Lung microvascular endothelial cell (primary cell): ENCODE measurements around the gene LRRN3. TPM values are rescaled to one million over a fixed set of nuclear protein-coding genes. Genes with fewer than 3 reads are reported as not detected.
A peak's percentile ranks its signal among the peaks of the same experiment; 100 is the strongest.

Source experiments
- DNase-seq, 2 donors: peaks; one replicate each; pipeline versions ENCODE4 v3.0.0 to v3.0.0-alpha.2; 2010; ENCODE audit warnings: low read depth in 2 of 2
- total RNA-seq: library from RNA; depleted of rRNA; stranded (reverse); fragments of >200 nt; gene quantifications from 2 replicates; pipeline ENCODE4 v1.2.1, GENCODE V29; 2014

The LRRN3 gene
- total RNA-seq, 1 donor from 2014 or later = not detected

DNA sequence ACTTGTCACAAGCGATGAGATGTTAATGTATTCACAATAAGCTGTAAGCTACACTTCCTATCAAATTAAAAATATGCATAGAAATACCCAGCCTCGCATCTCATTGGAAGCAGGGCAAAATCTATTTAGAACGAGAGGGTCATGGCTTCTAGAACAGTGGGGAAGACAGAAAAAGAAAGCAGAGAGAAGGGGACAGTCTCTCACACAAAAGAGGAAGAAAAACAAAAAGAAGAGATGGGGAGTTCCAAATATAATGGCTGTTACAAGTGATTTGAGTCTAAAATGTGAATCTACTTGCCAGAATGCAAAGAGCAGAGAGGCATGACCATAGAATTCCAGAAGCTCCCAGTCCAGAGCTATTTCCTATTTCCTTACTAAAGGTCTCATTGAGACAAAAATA is 13.8 kb downstream of the LRRN3 start:
- no peak for DNase-seq

DNA sequence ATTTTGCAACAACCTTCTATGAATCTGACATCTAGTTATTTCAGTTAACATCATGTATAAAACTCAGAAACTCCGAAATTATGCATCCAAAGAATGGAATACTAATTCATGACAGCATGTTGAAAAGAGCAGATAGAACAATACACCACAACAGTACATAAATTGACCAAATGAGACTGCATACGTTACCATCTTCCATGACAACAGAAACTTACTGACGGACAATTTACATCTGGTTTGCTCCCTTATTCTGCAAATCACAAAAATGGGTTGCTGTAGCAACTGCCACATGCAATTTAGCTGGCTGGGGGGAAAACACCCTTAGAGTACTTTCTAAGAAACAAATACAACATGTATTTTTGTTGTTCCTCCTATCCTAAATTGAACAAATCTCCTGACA is 14.3 kb downstream of the LRRN3 start:
- no peak for DNase-seq

GRCh38 chr7:111107579-111107978 is 16.7 kb downstream of the LRRN3 start:
- no peak for DNase-seq

- no peak for DNase-seq
These were observed 17.1 kb downstream of the LRRN3 start for GRCh38 chr7:111108000-111108399.

DNA sequence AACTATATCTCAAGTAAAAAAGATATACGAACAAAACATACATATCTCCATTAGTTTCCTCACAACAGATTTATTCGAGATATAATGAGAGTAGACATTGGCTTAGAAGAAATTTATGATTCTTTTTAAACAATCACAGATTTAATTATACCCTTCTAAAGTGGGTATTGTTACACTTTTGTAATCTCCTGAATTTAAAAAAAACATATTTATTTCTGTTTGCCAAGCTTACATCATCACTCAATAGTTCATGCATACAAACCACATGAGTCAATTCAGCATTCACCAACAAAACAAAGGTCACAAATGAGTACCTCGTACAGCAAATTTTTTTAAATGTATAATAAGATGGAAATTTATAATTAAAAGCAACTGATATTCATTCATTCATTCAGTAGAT is 17.6 kb downstream of the LRRN3 start:
- DNase-seq = no peak

- peak; percentile 19 to 28 for DNase-seq
These were observed 21.5 kb downstream of the LRRN3 start for GRCh38 chr7:111112439-111112838.

DNA sequence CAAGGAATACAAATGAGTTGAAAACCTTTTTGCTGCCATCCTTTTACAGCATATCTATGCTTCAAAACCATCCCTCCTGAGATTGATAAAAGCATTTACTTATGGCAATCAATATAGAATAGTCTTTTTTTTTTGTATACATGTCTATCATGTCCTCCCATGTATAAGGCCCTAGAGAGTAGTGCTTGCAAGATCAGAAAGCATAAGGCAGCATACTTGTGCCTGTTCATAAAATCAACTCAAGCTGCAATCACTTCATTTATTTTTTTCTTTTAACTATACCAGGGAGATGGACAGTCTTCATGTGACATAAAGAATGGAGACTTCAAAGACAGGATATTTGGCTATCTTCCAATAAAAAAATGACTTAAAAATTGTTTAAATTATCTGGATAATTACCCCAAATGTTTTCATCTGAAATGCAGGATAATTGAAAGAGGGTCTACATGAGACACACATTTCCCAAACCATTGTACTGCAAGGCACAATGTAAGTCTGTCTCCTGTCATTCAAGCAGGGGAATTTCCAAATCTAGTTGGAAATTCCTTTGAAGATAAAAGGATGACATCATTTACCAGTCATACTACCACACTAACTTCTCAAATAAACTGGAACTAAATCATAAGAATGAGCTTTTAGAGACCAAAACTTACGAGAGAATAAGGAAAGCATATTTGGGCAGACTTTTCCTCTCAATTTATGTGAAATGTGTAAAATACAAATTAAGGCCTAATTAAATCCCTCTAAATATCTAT is 22.5 kb downstream of the LRRN3 start:
- DNase-seq = peak; percentile 21 to 58

DNA sequence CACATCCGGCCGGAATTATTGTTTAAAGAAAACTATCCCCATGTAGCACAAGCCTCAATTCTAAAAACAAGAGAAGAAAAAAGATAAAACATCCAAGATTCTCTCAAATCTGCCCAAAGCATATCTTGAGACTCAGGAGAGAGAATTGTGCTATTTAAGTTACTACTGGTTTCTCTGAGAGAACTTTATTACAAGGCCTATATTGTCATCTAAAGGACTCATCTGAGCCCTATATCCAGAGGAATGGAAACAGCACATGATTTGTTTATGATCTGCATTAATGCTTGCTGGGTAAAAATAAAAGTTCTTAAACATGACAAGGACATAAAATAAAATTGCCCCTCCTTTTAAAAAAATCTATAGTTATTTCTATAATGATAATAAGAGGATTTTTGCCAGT is 25.0 kb downstream of the LRRN3 start:
- DNase-seq = no peak

- peak in 1 of 2 donors; percentile 14 for DNase-seq
These were observed 36.1 kb downstream of the LRRN3 start for GRCh38 chr7:111126987-111127386.

DNA sequence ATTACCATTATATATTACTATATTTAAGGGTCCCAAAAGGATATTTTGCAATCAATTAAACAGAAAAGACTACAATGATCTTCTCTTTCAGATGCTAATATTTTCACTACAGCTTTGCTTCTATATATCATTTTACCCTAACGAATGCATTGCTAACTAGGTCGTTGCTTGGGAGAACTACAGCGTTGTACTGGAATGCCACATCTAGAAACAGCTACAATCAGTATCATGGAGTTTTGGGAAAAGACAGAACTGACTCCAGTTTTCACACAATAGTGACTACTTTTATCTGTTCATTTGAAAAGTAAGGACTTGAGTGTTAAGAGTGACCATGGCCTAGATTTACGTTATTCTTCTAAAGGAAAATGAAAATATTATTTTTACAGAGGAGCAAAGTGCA is 38.5 kb downstream of the LRRN3 start:
- DNase-seq = no peak

DNA sequence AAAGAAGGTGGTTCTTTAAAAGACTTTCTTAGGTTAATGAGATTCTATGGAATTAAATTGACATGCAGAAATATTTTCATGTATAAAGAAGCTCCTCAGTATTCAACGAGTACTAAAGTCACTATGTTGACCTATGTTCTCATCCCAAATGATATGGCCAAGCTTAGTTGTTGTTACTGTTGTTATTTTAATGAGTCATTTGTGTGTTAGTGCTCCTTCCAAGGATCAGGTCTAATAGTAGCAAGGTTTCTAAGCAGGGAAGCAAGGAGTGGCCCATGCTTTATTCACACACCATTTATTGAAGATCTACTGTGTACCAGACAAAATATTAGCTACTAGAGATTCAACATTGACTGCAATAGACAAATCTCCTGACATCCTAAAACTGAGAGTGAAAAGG is 41.9 kb downstream of the LRRN3 start:
- peak in 1 of 2 donors; percentile 5 for DNase-seq

GRCh38 chr7:111137296-111138192 is 46.6 kb downstream of the LRRN3 start:
- peak in 1 of 2 donors; percentile 50 for DNase-seq

- DNase-seq = peak; percentile 70 to 75
These were observed 47.3 kb downstream of the LRRN3 start for GRCh38 chr7:111138193-111138569.

DNA sequence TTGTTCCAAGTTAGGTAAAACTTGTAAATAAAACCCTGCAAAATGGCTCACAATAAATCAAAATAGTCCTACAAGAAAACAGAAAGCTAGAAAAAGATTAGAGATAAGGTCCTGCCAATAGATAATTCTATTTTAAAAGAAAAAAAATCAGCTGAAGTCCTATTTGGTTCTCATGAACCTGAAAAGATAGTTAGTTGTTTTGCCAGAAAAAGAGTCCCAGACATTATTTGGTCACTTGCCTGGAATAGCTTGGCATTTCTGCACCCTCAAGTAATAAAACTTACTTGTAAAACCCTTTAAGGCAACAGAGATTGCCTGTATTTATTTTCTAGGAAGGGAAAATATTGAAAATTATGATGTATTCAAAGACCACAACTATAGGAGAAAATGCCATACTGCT is 47.7 kb downstream of the LRRN3 start:
- DNase-seq = no peak

GRCh38 chr7:111140091-111140865 is 49.4 kb downstream of the LRRN3 start:
- DNase-seq = no peak

DNA sequence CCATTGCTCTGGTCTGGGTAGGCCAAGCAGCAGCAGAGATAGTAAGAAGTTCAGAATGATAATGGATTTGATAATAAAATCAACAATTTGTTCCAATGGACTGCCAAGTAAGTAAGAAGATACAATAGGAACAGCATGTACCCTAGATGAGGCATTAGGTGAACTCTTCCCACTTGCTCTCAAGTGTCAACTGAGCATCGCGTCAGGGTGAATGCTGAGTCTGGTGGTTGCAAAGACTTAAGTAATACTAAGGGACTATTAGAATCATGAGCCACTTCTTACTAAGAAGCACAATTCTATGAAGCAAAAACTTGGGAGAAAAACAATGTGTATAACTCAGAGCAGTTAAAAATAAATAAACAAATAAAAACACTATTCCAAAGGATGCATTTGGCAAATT is 54.5 kb downstream of the LRRN3 start:
- DNase-seq = no peak

GRCh38 chr7:111146136-111146535 is 55.2 kb downstream of the LRRN3 start:
- DNase-seq = no peak

DNA sequence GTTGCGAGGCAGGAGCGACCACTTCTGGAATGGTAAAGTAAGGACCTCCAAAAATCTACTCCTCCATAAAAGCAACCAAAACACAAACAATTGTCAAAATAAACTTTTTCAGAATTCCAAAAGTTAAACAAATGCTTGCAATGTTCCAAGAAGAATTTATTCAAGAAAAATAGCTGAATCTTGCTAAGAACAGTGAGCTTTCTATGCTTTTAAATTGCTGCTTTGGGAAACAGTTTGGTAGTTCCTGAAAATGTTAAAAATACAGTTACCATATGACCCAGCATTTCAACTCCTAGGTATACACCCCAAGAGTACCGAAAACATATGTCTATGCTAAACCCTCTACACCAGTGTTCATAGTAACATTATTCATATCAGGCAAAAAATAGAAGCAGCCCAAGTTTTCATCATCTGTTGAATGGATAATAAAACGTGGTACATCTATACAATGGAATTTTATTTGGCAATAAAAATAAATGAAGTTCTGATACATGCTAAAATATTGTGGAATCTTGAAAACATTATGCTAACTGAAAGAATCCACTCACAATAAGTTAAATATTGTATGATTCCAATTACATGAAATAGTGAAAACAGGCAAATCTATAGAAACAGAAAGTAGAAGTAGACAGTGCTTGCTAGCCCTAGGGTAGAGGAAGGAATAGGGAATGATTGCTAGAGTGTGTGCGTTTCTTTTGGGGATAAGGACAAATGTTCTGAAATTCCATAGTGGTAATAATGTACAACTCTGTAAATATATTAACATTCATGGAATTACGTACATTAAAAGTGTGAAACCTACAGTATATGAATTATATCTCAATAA is 57.0 kb downstream of the LRRN3 start:
- DNase-seq = no peak

- no peak for DNase-seq
These were observed 59.8 kb downstream of the LRRN3 start for GRCh38 chr7:111150709-111151108.

DNA sequence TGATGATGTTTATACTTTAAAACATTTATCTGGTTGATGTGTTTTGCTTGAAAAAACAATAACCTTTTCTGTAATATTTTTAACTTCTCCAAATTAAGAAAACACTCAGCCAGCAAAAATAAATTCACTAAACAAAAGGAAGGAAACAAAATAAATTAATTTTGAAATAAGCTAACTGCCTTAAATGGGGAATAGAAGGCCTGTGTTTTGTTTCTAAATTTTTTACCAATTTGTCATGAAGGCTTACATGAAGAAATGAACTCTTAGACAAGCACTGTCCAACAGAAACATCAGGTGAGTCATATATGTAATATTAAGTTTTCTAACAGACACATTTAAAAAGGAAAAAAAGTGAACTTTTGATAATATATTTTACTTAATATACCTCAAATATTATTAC is 68.5 kb downstream of the LRRN3 start:
- no peak for DNase-seq

GRCh38 chr7:111160297-111160696 is 69.4 kb downstream of the LRRN3 start:
- DNase-seq = no peak
